Measurements from ENCODE around the gene POC1A.

DNA sequence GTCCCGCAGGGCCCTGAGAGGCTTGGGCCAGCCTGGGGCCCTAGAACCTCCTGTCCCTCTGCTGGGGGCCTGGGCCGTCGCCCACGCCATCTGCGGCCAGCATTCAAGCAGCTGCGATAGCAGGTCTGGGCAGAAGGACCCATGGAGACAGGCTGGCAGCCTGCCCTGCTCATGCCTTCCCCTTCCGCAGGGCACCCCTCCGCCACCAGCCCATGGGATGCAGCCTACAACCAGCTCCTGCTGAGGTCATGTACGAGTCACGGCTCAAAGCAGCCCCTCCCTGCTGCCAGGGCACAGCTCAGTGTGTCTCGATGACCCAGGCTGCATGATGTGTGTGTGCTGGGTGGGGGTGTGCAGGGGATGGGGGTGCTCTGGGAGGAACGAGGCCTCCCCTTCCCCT lies 125.7 kb downstream of the POC1A start:
- TF ChIP-seq CTCF (conservative IDR thresholded peaks at IDR 0.05; ENCODE audit: low read depth, low read length): no peak
- no peak for TF ChIP-seq MAFK (IDR thresholded peaks at IDR 0.05; ENCODE audit: low read depth, low read length)
- no peak for TF ChIP-seq CEBPB (IDR thresholded peaks at IDR 0.05; ENCODE audit: low read depth, low read length)
- TF ChIP-seq SMC3 (IDR thresholded peaks at IDR 0.05; ENCODE audit: low read depth, low read length): no peak
- TF ChIP-seq MAZ (IDR thresholded peaks at IDR 0.05; ENCODE audit: borderline replicate concordance, low read depth, low read length): no peak
- no peak for TF ChIP-seq POLR2A (IDR thresholded peaks at IDR 0.05; ENCODE audit: low read depth, low read length)
- no peak for TF ChIP-seq ELK1 (IDR thresholded peaks at IDR 0.05; ENCODE audit: borderline replicate concordance, low read depth, low read length)

Measured in IMR-90 (cell line).